Breast epithelium (tissue), 3 donors: Measurements from ENCODE around the gene CACNA1B.

Experiments
- POLR2AphosphoS5 ChIP-seq, 3 donors: sonication (generic); formaldehyde crosslinking; IDR thresholded peaks; one replicate each; pipeline ENCODE4 v1.6.1; 2017; ENCODE audit warnings: antibody characterized with exemption in 3 of 3
- TF ChIP-seq, protein P1 (sequence below), 3 donors: fragments of 450-650 bp; IDR thresholded peaks; one replicate each; pipeline ENCODE4 v1.5.1; 2016 to 2017; ENCODE audit warnings: antibody characterized with exemption in 3 of 3, mild to moderate bottlenecking in 3 of 3, moderate library complexity in 3 of 3

DNA sequence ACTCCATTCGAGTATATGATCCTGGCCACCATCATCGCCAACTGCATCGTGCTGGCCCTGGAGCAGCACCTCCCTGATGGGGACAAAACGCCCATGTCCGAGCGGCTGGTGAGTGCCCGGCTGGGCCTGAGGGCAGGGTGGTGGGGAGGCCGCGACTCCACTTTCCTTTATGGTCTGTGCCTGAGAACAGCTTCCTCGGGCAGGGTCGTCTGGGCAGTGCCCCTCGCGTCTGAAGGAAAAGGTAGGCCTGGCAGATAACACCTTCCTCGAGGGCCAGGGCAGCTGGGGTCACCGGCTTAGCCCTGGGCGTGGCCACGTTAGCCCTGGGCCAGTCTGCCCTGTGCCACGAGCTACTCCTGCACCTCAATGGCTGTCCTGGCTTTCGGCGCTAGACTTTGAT is 1.5 kb downstream of the CACNA1B start:
- TF ChIP-seq, protein P1, sequence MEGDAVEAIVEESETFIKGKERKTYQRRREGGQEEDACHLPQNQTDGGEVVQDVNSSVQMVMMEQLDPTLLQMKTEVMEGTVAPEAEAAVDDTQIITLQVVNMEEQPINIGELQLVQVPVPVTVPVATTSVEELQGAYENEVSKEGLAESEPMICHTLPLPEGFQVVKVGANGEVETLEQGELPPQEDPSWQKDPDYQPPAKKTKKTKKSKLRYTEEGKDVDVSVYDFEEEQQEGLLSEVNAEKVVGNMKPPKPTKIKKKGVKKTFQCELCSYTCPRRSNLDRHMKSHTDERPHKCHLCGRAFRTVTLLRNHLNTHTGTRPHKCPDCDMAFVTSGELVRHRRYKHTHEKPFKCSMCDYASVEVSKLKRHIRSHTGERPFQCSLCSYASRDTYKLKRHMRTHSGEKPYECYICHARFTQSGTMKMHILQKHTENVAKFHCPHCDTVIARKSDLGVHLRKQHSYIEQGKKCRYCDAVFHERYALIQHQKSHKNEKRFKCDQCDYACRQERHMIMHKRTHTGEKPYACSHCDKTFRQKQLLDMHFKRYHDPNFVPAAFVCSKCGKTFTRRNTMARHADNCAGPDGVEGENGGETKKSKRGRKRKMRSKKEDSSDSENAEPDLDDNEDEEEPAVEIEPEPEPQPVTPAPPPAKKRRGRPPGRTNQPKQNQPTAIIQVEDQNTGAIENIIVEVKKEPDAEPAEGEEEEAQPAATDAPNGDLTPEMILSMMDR (IDR thresholded peaks at IDR 0.05), result no peak
- no peak for TF ChIP-seq POLR2AphosphoS5 (IDR thresholded peaks at IDR 0.05)
